Superior temporal gyrus (tissue), 1 donor: Measurements from ENCODE around the gene GRXCR1.
A peak's percentile ranks its signal among the peaks of the same experiment; 100 is the strongest.

Experiments
- DNase-seq: peaks from one replicate; pipeline ENCODE4 v3.0.0-alpha.2; 2016; ENCODE audit errors: extremely low spot score

Gene GRXCR1

DNA sequence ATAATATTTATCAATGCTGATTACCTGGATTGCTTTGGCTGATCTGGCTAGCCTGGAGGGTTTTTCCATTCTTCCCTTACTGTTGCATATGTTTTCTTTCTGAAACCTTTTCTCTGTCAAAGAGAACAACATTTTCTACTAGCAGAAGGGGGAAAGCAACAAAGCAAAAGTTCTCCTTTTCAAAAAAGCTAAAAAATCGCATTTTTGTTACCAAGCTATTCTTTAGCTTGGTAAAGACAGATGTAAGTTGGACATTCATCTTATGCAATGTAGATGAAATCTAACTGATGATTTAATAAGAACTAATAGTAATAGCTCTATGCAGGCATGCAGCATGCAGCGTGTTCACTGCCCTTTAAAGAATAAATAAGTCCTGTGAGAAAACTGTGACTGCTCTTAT is at the start of gene GRXCR1:
GRXCR1 (plus strand) TSS at position 301 of the 400 bp plus-strand sequence. CDS start 554 bp downstream, outside the sequence.
- DNase-seq, result no peak

DNA sequence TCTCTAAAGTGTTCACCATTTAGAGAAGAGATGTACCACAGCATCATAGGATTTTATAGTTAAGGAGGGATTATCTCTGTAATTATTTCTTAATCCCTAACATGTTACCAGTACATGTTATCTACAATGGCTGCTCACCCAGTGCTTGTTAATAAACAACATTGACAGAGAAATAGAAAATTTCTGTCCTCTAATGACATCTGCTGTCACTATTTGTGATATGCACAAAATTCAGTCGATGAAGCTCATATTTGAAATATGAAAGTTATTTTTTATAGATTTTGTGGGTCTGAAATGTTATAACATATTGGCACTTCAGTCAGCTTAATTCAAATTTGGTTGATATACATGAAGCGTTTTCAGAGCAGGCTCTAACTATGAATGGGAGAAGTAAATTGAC is 48.8 kb upstream of the GRXCR1 start:
- DNase-seq, result peak; percentile 41

DNA sequence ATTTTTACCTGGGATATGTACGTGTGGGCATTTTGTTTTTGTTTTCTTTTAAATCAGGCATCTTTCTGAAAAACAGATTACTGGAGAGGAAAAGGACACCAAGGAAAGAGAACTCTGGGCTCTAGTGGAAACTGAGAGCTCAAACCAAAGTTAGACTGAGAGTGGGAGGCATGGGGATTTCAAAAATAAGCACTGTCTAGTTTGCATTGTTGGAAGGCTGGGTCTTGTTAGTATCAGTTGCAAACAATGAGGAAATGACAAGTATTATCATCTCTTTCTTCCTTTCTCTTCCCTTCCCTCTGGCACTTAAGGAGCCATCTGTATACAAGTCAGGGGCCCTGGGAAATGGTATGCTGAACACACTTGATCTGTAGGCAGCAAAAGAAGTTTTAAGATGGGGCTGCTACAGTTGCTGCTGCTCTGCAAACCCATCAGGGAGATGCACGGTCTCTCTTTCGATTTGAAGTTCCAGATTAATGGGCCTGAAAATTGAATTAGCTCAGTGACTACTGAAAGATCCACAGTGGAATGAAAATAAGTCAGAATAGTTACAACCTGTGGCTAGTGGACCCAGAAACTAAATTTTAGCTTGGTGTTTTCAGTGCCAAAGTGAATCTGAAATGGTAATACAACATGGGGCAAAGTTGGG is 48.0 kb upstream of the GRXCR1 start:
- no peak for DNase-seq

DNA sequence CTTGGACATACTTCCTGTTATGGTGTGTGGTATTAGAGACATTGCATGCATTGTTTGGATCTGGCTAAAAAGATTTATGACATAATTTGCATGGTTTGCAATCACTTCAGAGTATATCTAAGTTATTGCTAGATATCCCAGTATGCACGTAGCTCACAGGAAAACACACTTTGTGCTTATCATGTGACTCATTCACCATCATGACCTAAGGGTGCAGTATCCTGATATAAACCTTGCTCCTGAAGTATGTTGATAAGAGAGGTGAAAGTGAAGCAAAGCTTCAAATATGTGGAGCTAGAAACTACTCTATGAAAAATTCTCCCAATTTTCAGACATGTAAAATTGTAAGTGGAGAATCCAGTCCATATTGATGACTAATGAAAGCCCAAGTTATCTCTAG is 46.9 kb upstream of the GRXCR1 start:
- no peak for DNase-seq

DNA sequence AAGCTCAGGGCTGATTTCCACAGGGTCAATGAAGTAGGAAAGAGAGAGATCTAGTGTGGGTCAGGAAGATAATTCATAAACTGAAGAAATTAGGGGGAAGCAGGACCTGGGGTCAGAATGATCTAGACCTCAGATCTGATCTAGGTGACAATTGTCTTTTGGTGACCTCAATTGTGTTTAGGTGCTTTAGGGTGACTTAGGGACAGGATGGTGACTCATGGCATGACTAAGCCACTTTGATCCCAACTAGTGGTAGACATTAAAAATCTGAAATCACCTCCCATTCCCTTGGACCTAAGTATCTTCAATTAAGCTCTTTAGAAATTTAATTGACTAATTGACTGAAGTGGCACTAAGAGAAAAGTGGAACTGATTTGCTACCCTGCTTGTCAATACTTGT is 36.7 kb upstream of the GRXCR1 start:
- DNase-seq, result no peak

DNA sequence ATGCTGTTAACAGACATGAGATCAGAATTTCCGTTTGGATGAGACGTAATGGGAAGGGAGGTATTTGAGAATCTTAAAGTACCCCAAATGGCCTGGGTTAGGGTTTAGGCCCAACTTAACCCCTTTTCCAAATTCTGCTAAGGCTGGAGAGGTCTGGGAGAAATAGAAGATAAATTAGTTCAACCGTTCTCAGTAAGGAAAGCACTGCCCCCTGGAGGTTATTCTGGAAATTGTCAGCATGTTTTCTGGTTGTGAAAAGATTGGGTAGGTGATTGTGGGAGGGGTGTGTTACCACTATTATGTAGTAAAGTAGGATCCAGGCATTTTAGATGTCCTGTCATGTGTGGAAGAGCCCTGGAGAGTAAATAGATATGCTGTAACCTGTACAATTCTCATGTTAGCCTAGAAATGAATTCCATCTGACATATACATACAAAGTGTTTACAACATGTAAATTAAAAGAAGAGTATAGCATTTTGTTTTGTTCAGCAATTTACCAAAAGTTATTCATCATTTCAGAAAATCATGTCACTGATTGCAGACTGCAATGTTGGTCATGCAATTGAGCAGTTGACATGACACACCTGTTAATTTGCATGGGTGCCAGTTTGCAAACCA is 26.8 kb upstream of the GRXCR1 start:
- peak; percentile 91 for DNase-seq

DNA sequence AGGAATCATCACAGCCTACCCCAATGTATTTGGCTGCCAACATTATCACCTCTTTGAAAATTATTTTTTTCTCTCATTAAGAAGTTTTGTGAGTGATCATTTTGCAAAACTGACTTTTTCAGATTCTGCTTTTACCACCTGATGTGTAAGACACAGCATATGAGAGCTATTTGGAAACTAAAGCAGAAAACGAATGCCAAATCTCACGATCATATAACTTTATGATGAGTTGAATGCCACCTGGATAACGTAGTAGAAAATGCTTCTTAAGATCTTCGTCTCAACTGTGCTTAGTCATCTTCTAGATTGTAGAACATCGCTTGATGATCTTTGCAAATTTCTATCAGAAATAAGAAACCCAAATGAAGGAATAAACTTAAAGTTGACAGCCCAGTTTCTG is 21.3 kb upstream of the GRXCR1 start:
- DNase-seq, result no peak

DNA sequence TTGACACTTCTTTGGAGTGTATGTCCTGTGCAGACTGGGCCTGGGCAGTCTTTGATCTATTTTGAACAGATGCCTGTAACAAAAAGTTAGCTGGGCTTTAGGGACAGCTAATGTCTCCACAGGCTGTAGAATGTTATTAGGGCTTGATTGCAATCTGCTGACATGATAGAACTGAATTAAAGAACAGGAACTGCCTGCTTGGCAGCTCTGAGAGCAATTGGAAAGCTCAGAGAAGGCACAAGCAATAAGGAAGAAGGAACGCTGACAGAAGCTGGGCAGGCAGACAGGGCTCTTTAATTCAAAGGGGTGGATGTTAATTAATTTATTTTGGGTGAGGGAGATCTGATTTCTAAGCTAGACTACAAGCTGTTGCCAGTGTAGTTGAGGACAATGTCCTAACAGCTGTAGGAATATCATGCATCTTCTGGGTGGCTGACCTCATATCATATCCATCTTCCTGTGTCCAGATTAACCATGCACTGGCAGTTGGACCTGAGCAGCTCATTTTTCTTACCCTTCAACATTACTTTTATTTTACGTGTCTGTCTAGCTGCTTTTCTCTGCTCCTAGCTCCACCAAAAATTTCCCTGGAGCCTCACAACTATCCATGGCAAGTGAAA is 20.7 kb upstream of the GRXCR1 start:
- peak; percentile 30 for DNase-seq

DNA sequence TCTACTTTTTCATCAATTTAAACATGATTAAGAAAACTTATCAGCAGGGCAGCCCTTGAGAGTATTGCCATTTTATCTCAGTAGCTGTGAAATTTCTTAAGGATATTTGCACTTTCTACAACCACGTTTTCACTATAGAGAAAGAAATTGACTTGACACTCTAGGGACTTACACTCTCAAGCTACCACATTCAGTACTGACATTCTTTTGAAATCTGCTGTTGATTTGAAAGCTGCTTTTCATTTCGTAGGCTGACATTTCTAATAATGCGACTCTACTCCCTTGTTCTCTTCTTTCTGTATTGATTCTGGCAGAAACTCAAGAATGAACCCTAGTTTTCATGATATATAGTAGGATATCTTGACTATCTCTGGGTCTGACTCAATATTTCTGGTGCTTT is 13.7 kb upstream of the GRXCR1 start:
- no peak for DNase-seq

DNA sequence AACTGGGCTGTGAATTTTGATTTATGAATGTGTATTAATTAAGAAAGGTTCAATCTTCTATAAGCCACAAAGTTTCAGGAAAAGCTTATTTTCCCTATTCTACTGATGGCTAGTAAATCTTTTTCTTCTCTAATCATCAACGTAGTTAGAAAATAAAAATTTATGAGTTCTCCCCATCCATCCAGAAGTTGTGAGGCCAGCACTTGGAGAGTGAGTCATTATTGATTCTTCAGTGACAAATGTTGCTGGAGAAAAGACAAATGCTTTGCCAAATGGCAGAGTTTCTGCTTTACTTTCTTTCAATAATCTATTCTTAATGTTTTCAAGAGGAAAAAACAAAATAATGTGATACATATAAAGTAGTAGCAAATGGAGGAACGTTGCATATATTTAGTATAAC is 11.3 kb upstream of the GRXCR1 start:
- DNase-seq, result no peak

DNA sequence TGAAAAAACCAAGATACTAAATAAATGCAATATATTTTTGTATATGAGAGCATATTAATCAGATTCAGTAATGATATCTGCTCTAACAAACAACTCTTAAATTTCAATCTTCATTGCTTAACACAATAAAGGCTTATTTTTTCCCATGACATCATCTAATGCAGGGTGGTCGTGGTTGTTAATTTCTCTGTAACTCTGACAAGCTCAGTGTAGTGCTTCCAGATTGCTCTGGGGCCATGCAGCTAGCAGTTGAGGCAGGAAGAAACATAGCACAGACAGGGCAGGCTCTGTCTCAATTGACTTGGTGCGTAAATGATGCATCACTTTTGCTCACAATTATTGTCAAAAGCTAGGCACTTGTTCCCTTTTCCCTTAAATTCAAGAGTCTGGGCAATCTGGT is 869 bp upstream of the GRXCR1 start:
- no peak for DNase-seq

DNA sequence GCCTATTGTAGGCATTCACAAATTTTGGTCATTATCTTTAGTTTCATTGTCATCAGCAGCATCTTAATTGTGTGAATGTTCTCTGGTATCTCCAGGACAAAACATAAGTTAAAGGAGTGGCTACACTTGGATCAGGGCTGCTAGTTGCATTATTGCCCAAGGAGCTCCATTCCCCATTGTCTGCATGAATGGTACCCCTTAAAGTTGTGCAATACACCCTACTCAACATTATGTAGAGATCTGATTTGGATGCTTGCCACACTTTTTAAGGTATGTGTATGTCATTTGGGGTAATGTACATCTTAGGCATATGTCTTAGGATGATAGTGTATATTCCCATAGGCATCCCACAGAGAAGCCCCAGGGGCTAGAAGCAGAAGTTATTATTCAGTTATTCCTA is 2.9 kb downstream of the GRXCR1 start:
- DNase-seq, result no peak

DNA sequence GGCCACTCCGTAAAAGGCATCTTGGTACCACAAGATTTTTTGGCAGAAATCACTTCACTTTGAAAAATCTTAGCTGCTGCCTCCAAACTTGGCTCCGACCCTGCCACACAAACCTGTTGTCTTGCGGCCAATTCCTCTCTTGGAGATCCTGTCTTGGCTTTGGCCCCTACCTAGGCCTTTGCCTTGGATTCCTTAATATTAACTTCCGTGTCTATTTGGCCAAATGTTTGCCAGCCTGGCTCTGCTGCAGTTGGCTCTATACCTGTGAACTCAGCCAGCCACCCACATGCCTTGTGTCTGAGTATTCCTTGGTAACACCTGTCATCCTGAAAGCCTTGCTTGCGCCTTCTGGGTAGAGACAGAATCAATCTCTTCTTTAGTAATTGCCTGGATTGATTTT is 12.5 kb downstream of the GRXCR1 start:
- peak; percentile 40 for DNase-seq

DNA sequence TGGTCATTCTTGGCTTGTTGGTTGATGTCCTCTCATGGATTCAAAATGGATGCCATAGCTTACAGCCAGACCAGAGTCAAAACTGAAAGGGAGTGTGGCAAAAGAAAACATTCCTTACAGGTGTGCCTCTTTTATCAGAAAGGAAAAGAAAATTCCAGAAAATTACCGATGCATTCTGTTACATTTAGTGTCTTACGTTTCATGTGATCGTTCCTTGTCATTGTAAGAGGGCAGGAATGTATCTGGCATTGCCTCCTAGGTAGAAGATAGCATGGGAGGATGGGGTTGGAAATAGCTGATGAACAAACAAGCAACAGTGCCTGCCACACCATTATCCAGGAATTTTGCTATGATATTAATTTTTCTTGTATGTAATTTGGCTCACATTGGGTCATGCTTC is 13.1 kb downstream of the GRXCR1 start:
- DNase-seq, result no peak

DNA sequence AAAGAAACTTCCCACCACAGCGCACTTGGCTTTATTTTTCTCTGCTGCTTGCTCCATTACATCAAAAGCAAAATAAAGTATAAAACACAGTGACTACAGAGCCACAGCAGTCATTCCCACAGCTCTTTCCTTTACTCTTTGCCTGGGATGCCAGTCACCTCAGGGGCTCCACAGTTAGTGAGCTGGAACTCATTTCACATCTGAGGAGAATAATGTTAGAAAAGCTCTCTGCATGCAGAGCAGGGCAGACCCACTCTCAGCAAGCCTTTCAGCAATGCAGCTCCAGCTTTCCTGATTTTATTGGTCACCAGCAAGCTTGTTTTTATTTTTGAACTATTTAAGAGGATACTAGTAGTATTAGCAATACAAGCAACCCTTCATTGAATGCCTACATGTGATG is 13.8 kb downstream of the GRXCR1 start:
- DNase-seq, result no peak

DNA sequence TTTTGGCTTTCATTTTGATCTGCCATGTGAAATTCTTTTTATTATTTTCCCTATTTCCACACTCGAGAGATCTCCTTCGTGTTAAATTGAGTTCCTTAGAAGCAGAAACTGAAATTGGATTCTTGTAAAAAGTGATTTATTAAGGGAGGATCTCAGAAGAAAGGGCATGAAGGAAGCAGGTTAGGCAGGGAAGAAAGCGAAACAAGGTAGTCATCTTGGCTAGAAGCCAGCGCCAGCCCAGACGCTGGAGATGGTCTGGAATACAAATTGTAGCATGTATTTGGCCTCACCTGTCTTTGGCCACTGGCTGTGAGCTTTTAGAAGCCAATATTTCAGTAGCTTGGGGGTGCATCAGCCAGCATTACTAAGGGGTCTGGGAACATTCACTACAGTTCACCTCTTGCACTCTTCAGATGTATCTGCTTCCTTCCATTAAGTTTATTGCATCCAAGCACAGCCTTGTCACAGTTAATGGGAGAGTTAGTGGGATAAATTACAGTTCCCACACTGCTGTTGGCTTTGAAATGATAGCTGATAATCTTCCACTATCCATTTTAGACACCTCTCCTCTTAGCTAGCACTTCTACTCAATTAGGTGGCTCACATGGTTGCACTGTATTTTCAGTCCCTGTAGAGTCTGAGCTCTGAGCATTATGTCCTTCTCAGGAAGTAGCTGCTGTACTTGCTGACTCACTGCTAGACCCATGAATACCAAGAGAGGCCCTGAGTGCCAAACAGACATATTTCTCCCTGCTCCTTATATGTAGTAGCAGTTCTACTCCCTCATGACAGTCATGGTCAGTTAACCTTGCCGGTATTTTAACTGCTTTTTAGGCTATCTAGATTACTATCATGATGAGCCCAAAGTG is 14.6 kb downstream of the GRXCR1 start:
- no peak for DNase-seq

DNA sequence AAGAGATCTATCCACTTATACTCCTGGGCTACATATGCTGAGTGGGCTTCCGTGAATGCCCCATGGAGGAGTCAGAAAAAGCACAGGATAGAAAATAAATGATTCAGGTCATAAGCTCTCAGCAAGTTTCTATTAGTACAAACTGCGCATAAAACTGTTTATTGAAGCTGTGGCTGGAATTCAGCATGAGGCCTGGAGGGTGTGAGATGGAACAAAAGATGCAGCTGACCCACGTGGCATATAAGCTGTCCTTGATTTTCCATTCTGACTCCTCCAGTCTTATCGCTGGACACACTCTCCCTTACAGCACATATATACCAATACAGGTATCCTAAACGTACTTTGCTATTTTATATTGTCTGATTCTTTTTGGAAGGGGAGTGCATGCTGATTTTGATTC is 17.9 kb downstream of the GRXCR1 start:
- DNase-seq, result no peak

DNA sequence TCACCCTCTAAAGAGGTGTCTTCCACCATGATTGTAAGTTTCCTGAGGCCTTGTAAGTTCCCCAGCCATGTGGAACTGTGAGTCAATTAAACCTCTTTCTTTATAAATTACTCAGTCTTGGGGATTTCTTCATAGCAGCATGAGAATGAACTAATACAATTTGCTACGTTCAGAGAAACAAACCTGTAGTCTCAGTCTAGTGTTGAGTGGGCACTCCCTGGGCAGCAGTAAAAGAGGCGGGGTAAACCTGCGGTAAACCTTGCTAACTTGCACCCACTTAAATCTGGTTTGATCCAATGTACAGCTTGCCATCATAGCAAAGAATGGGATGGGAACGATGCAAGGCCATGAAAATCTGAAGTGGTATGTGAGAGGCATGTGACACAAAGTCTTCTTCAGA is 22.4 kb downstream of the GRXCR1 start:
- no peak for DNase-seq

DNA sequence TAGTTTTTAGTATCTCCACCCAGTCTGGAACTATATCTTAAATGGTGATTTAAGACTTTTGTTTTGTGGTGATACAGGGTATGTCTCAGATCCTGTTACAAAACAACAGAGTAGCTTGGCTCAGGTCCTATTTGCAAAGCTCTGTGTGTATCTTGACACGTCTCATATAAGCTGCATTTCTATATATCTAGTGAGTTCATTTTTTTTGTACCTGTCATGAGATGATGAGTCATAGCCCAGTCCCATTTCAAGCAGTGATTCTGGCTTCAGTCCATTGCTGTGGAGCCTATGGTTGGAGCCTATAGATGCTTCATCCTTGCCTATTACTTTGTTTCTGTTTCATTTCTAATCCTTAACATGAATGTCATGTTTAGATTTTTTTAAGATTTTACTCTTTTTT is 23.0 kb downstream of the GRXCR1 start:
- DNase-seq, result peak; percentile 67

DNA sequence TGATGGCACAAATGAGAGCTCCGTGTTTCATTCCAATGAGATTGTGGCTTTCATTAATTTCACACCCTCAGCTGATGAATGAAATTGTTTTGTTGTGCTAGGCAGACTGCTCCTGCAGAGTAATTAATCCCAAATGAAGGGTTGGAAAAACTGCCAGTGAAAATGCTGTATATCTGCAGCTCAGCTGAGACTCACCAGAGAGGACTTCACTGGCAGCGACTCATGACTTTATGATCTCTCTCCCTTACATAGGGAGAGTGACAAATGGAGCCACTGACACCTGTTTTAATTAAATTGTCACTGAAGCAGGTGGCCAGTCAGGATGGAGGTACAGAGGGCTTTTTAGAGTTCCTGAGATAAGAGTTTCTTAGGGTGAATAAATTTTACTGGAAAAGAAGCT is 24.8 kb downstream of the GRXCR1 start:
- no peak for DNase-seq

DNA sequence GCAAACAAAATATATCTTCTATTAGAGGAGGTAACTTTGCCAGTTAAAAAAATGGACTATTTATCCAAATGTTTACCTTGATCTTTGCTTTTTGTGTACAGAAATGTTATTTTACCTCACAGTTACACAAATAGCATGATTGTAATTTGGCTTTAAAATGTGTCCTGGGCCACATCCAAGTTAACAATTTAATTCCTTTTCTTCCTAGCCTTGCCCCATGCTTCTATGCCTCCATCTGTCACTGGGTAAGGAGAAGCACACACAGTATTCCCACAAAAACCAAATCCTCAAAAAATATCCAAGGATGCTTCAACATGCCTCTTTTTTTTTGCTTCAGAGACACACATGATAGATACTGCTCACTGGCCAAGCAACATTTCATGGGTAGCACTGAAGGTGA is 30.9 kb downstream of the GRXCR1 start:
- DNase-seq, result no peak

DNA sequence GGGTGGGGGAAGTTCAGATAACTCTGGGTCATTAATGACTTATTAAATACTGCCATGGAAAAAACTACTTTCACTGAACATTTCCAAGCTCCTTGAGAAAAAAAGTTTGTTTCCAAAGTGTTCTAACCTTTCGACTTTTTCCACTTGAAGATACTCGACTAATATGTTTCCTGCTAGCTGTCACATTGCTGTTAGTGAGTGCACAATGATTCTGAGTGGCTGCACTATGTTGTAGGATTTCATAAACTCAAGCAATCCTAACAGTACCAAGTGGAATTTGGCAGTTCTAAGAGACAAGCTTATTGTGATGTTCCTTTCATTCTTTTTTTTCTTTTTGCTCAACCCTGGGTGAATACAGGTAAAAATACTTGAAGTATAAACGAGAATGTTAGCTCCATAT is 33.4 kb downstream of the GRXCR1 start:
- no peak for DNase-seq

DNA sequence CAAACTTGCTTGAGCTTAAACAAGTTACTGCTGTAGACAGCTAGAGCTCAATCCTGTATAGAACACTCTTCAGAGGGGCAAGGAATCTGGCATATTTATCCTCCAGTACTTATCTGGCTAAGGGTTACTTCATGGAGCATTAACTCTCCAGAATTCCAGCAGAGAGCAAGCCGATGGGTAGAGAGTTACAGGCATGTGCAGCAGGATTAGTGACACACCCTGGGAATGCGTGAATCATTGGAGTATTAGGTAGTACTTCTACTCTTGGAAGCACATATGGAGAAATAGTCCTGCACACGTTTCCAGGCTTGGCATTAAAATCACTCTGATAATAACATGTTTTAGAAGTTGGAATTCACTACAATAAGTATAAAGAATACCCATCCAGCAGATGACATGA is 35.4 kb downstream of the GRXCR1 start:
- DNase-seq, result no peak
